Stimulated activated CD4-positive, alpha-beta T cell treated with anti-CD3 and anti-CD28 coated beads, Interleukin-12 subunit alpha, Interleukin-12 subunit beta, amount 100 ng/mL, for 48 hours (primary cell): ENCODE results near the gene TSSC4.

Experiments used
- DNase-seq, 3 donors: peaks; one replicate each; pipeline ENCODE4 v3.0.0-alpha.2; 2020; ENCODE audit warnings: low read depth in 2 of 3, low spot score in 1 of 3

Gene TSSC4

DNA sequence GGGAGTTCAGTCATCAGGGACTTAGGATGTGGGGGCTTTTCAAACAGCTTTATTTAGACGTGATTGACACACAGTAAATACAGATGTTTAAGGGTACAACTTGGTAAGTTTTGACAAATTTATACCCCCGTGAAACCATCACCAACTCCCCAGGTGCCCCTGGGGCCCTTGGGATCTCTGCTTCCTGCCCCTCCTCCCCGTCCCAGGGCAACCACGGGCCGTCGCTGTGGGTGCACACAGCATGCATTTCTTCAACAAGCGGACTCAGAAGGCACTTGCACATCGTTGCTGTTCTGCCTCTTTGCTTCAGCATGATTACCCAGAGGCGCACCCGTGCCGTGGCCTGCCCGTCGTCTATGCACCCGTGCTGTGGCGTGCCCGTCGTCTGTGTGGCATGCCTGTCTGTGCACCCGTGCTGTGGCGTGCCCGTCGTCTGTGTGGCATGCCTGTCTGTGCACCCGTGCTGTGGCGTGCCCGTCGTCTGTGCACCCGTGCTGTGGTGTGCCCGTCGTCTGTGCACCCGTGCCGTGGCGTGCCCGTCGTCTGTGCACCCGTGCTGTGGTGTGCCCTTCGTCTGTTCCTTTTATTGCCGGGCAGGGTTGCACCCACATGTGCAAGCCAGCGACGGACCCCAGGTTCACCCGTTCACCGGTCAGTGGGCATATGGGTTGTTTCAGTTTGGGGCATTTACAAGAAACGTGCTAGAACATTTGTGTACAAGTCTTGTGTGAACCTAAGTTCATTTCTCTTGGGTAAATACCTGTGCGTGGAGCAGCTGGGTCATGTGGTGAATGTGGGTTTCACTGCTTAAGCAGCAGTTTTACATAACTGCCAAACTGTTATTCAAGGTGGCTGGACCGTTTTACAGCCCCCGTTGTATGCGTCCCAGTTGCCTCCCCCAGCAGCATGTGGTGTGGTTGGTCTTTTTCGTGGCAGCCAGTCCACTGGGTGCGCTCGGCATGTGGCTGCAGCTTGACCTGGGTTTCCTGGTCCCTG is 15.1 kb upstream of the TSSC4 start:
- no peak for DNase-seq

DNA sequence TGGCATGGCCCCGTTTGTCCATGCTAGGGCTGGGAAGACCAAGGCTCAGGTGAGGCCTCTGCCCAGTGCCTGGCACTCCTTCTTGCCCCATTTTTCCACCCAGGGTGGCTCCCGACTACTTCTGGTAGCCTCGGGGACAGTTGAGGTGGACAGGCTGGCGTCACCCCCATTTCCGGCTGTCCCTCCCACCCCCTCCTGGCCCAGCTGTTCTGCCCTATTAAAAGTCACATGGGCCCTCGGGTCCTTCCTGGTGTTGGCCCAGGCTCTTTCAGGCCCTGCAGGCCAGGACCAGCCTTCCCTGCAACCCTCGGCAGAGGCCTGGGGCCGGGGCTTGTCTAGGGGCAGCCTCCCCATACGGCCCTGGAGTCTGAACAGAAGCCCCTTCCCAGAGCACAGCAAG is 14.0 kb upstream of the TSSC4 start:
- DNase-seq, result no peak

DNA sequence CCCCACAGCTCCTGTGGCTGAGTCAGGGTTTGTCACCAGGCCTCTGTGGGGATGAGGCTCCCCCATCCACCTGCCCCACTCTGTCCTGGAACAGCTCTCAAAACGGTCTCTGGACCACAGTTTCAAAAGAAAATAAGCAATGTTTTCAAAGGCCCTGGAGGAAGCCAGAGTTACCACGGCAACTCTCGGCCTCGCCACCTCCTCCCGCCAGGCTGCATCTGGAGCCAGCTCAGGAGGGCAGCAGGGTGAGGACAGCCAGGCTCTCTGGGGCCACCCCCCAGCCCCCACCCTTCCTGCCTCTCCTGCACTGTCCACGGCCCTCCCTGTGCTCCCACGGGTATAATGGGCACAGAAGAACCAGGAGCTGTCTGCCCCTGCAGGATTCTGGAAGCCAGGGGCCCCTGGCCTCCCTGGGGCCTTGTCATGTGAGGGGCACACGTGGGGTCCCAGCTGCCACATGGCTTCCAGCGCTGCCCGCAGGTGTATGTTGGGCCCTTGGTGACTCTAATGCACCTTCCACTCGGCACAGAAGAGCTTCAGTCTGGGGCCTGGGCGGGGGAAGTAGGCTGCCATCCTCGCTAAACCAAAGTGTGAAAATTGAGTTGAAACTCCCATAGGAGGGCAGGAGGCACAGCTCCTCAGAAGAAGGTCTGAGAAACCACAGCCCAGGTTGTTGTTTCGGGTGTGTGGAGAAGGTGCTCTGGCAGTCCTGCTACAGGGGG is 13.1 kb upstream of the TSSC4 start:
- DNase-seq, result no peak

DNA sequence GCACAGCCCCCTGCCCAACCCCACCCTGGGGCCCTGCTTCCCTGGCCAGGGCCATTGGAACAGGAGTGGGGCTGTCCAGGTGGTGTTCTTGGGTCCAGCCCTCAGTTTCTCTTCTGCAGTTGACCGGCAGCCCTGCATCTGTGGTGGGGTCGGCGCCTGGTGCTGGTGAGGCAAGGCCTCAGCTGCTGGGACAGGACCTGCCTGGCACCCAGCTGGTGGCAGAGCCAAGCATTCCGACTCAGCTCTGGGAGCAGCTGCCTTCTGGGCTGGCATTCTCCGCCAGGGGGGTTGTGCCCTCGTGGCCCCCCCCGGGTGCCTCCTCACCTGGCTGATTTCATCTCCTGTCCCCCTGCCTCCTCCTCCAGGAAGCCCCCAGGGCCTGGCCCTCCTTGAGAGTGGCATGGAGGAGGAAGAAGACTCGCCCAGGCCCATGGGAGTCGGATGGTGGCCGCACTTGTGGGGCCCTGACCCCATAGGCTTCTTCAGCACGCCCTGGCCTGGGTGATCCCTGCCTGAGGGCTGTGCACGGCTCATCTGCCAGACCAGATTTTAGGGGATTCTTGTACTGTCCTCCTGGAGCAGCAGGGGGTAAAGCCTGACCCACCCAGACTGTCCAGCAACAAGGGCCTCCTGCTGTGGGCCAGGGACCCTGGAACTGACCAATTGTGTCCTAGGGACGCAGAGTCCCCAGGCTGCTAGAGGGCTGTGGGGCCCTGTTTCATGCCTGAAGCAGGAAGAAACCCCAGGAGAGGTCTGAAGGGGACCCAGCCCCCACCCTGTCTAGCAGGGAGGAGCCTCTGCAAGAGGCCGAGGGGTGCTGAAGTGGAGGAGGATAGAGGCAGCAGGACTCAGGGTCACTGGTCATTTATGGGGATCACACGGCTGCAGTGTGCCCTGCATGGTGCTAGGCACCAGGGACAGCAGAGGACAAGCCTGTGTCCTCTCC is 11.8 kb upstream of the TSSC4 start:
- DNase-seq, result no peak

DNA sequence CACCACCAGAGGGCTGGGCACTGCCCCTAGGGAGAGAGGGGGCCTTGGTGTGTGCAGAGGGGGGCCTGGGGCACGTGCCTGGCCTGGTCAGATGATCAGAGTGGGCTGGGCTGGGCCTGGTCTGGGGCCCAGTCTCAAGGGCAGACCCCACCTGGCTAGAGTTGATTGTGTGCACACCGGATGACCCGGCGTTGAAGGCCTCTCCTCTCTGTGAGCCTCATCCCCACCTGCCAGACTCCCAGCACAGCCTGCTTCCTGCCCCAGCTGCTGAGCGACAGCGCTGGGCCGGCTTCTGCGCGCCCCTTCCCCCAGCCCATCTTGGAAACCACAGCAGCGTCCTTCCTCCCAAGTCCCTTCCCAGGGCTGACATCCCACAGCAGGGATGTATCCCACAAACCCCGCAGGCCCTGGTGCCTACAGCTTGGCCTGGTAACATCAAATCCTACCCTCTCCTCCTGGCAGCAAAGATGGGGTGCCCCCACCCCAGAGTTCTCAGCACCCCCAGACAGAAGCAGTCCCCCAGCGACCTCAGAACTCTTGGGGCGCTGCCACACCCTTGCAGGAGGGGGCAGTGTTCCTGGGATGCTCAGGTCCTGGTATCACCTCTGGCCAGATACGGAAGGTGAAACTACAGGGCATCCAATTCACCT is 11.0 kb upstream of the TSSC4 start:
- DNase-seq, result no peak

DNA sequence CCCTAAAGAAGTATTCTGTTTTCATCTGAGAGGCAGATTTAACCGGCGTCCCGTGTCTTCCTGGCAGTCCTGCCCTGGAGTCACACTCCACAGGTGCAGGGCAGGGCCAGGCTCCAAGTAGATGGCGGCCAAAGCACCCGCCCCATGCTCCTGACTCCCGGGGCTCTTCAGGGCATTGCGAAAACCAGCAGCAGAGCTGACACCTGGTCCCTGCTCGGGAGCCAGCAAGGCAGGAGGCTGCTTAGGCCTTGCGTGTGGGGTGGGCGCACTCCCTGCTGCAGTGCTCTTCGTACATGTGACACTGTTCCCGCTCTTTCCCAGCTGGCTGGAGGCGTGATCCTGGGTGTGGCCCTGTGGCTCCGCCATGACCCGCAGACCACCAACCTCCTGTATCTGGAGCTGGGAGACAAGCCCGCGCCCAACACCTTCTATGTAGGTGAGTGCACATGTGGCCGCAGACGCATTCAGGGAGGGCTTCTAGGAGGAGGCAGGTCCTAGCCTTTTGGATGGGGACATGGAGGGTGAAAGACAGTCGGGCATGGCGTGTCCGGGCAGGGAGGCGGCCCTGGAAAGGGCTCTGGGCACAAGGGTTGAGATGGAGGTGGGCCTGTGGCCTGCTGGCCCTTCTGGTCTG is 10.3 kb upstream of the TSSC4 start:
- no peak for DNase-seq

DNA sequence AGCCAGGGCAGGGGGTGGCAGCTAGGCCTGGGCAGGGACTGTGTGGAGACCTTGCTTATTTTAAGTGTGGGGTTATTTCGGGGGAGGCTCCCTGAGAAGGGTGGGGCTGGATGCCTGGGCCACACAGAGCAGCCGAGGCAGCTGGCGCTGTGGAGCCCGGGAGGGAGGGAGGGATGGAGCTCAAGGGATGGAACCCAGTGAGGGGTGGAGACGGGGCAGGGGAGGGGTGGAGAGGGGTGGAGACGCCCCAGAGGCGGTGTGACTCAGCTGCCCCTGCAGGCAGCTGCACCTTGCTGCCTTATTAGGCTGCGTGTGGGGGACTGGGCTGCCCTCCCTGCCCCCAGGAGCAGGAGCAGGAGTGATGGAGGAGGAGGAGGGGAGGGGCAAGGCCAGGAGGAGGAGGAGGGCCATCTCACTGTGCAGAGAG is 9.8 kb upstream of the TSSC4 start:
- DNase-seq, result no peak

DNA sequence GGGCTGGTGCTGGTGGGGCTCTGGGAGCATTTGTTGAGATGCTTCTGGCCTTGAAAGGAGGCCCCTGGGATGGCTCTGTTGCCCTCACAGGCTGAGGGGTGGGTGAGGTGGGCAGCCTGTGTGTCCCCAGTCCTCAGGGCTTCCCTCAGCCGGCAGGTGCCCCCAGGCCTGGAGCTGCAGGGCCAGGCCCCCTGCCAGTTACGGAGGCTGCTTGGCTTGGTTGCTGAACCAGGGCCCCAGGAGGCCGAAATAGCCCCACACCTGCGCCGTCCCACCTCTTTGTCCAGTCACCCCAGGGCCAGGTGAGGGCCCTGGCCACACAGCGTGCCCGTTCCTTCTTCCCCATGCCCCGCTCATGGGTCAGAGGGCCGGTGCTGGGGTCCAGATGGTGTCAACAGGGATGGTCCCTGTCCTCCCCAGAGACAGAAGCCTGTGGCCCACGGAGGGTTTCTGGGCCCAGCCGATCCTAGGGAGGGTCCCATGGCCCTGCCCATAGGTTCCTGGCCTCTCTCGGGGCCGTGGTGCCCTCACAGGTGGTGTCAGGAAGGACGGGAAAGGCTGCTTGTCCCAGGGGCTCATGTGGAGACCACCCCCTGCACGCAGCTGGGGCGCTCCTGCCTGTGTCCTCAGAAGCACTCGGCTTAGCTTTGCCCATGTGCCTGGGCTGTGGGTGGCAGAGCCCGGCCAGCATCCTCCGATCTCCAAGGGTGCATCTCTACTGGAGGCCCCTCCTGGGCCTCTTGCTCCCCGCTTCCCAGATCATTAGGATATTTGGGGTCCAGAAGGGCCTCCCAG is 9.2 kb upstream of the TSSC4 start:
- no peak for DNase-seq

DNA sequence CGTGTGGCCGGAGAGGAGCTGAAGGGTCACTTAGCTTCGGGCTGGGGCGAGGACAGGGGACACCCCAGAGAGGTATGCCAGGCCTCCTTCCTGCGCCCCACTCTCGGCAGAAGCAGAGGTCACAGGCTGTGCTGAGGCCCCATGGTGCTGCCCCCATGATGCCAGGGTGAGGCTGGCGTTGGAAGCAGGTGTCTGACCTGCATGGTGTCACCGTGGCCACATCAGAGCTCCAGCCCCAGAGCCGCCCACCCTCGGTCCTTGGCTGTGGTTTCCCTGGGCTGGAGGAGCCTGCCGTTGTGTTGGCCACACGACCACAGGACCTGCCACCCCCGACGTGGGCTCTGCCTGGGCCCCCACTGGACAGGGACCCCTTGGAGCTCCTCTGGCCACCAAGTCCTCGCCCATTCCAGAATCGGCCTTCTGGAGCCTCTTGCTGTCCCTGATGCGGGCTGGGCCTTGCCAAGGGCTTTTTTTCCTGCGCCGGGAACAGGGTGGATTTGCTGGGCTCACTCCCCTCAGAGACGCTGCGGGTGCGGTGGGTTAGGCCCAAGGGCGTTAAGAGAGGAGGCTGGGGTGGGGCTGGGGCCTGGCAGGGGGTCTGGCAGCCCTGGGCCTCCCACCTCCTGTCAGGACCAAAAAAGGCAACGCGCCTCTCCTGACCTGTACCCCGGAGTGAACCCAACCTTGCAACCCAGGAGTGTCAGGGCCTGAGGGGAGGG is 8.2 kb upstream of the TSSC4 start:
- DNase-seq, result no peak

DNA sequence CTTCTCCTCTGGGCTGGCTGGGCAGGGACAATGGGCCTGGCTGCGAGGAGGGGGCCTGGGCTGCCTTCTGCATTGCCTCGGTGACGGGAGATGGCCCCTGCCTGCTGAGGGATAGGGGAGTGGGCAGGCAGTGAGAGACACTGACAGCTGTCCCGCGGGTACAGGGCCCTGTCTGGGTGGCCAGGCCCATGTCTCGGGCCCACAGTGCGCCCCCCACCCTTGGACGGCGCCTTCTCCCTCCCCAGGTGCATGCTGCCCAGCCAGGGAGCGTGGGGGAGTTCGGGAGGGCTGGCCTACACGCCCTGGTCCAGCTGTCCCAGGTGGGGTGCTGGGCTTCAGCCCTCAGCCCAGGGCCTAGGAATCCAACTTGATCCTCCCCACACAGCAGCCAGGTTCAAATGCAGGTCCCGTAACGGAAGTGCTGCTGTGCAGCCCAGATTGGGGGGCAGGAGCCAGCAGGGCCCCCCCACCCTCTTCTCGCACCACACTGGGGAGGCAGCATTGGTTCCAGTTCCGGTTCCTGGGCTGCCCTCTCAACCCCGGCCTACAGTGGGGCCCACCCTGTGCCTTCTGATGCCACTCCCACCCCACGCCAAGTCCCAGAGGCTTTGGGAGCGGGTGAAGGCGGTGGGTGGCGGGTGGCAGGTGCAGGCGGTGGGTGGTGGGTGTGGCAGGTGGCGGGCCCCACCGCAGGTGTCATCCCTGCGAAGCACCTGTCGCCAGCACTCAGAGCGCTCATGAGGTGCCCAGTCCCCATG is 7.3 kb upstream of the TSSC4 start:
- no peak for DNase-seq

DNA sequence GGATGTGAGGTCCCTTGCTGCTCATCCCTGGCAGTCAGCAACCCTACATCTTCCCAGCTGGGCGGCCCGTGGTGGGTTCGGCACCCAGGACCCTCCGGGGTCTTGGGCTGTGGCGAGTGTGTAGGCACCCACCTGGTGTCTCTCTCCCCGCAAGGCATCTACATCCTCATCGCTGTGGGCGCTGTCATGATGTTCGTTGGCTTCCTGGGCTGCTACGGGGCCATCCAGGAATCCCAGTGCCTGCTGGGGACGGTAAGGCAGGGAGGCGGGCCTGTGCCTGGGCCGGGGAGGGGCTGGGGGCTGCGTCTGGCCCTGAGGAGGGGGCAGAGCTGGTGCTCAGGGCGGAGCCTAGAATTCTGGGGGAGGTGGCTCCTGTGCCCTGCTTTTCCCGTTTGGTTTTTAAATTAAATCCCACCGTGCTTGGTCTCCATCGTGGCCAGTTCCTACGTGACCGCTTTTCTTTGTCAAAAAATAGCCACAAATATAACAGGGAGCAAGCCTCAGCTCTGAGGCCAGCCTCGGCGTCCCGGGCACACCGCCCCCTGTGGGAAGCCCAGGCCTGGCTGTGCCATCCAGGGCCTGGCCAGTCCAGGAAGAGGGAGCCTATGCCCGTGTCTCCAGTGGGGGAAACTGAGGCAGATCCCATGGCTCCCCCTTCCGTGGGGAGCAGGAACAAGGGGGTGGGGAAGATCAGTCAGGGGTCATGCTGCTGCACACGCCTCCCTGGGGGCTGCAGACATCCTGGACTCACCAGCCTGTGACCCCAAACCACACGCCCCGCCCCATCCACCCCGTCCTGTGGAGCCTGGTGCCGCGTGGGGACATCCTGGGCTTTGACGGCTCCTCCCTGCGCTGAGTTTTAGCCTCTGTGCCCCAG is 6.4 kb upstream of the TSSC4 start:
- DNase-seq, result no peak

DNA sequence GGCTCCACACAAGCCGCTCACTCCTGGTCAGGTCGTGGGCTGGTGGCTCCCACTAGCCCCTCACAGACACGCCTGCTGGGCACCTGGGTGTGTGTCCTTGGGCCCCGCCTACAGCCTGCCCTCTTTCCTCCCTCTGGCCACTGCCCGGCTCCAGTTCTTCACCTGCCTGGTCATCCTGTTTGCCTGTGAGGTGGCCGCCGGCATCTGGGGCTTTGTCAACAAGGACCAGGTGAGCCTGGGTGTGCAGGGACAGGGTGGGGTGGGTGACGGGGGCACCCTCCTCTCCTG is 5.8 kb upstream of the TSSC4 start:
- DNase-seq, result no peak

DNA sequence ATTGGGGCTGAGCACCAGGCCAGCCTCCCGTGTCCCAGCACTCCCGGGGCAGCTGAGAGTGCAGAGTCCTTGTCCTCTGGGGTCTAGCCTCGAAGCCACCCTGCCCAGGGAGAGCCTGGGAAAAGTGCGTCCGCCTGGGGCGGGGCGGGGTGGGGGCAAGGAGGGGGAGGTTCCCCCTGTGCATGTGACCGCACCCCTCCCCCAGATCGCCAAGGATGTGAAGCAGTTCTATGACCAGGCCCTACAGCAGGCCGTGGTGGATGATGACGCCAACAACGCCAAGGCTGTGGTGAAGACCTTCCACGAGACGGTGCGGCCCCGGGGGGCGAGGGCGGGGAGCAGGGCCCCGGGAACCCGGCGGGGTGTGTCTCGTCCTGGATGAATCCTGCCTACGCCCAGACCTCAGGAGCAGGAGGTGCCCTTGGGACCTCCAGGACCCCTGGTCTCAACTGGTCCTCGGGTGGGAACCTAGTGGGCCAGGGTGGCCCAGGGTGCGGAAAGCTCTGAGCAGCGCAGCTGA is 5.3 kb upstream of the TSSC4 start:
- no peak for DNase-seq

DNA sequence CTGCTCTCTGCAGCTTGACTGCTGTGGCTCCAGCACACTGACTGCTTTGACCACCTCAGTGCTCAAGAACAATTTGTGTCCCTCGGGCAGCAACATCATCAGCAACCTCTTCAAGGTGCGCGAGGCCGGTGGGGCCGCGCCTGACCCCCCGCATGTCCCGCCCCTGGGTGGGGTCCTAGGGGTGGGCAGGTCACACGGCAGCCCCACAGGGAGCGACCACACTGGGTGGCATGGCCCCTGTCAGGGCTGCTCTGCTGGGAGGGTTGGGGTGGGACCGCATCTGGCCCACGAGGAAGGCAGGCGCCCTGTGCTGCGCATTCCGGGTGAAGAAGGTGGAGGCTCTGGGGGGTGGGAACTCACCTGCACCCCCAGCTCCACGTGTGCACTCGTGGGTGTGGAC is 4.7 kb upstream of the TSSC4 start:
- no peak for DNase-seq

DNA sequence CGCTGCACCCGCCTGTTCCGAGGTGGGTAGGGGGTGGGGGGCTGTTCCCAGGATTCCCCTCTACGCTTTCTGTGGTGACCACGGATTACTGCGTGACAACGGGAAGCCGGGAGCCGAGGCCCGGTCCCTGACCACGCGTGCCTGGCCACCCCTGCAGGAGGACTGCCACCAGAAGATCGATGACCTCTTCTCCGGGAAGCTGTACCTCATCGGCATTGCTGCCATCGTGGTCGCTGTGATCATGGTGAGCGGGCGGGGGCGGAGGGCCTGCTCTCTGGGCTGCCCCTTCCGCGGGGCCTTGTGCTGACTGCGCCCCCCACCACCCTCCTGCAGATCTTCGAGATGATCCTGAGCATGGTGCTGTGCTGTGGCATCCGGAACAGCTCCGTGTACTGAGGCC is 4.1 kb upstream of the TSSC4 start:
- no peak for DNase-seq

DNA sequence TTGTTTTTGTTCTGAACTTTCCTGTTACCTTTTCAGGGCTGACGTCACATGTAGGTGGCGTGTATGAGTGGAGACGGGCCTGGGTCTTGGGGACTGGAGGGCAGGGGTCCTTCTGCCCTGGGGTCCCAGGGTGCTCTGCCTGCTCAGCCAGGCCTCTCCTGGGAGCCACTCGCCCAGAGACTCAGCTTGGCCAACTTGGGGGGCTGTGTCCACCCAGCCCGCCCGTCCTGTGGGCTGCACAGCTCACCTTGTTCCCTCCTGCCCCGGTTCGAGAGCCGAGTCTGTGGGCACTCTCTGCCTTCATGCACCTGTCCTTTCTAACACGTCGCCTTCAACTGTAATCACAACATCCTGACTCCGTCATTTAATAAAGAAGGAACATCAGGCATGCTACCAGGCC is 3.5 kb upstream of the TSSC4 start:
- no peak for DNase-seq
